Neural cell (in vitro differentiated cells): ENCODE data around the gene SYT1. TPM values are rescaled to one million over a fixed set of nuclear protein-coding genes. Genes with fewer than 3 reads are reported as not detected.

Experiments
- H2AFZ ChIP-seq: fragments of 200-600, 300-800 bp; sonication (generic), shearing (Covaris generic); 2 replicates; pipeline ENCODE4 v1.6.0; 2014; ENCODE audit warnings: low read depth, mild to moderate bottlenecking, antibody characterized with exemption, low read length, moderate library complexity
- H3F3A ChIP-seq: fragments of 200-600 bp; shearing (Covaris generic); 2 replicates; pipeline ENCODE4 v1.6.1; 2016; ENCODE audit warnings: mild to moderate bottlenecking, moderate library complexity, mixed read lengths, antibody characterized with exemption, low read length; ENCODE audit not compliant: insufficient read depth, poor library complexity, severe bottlenecking
- H3K27ac ChIP-seq: fragments of 200-600, 300-800 bp; sonication (generic), shearing (Covaris generic); 2 replicates; pipeline ENCODE4 v1.5.1; 2014; ENCODE audit warnings: mild to moderate bottlenecking, low read length, moderate library complexity
- H3K27me3 ChIP-seq: fragments of 300-800, 200-600 bp; sonication (generic), shearing (Covaris generic); 2 replicates; pipeline ENCODE4 v1.6.0; 2014; ENCODE audit warnings: mild to moderate bottlenecking, low read depth, low read length, moderate library complexity; ENCODE audit not compliant: insufficient read depth
- H3K36me3 ChIP-seq: fragments of 300-800, 200-600 bp; sonication (generic), shearing (Covaris generic); 2 replicates; pipeline ENCODE4 v1.5.1; 2014; ENCODE audit warnings: mild to moderate bottlenecking, antibody characterized with exemption, low read length, moderate library complexity; ENCODE audit not compliant: insufficient read depth
- H3K4me2 ChIP-seq: fragments of 300-800, 200-600 bp; sonication (generic), shearing (Covaris generic); 2 replicates; pipeline ENCODE4 v1.6.0; 2014; ENCODE audit warnings: mild to moderate bottlenecking, low read length
- H3K4me3 ChIP-seq: fragments of 300-800, 200-600 bp; sonication (generic), shearing (Covaris generic); 2 replicates; pipeline ENCODE4 v1.5.1; 2014; ENCODE audit warnings: mild to moderate bottlenecking, low read length, moderate library complexity
- H3K79me2 ChIP-seq: fragments of 200-600 bp; shearing (Covaris generic); replicated peaks from 2 replicates; pipeline ENCODE4 v1.6.0; 2014; ENCODE audit warnings: mild to moderate bottlenecking, low read length, moderate library complexity; ENCODE audit not compliant: insufficient read depth
- H3K9ac ChIP-seq: fragments of 300-800, 200-600 bp; sonication (generic), shearing (Covaris generic); 2 replicates; pipeline ENCODE4 v1.6.1; 2016; ENCODE audit warnings: mild to moderate bottlenecking, low read length, mixed read lengths
- H3K9me2 ChIP-seq: fragments of 200-600 bp; shearing (Covaris generic); 2 replicates; pipeline ENCODE4 v1.6.1; 2016; ENCODE audit warnings: mild to moderate bottlenecking, low read length, mixed read lengths; ENCODE audit not compliant: insufficient read depth
- H3K9me3 ChIP-seq: fragments of 200-600, 300-800 bp; sonication (generic), shearing (Covaris generic); 2 replicates; pipeline ENCODE4 v1.6.1; 2016; ENCODE audit warnings: mild to moderate bottlenecking, mixed run types, low read length, moderate library complexity, mixed read lengths
- H4K20me1 ChIP-seq: fragments of 200-600 bp; shearing (Covaris generic); 2 replicates; pipeline ENCODE4 v1.6.1; 2016; ENCODE audit warnings: mild to moderate bottlenecking, mixed run types; ENCODE audit not compliant: insufficient read depth
- EP300 ChIP-seq: fragments of 450-650 bp; conservative IDR thresholded peaks from 2 replicates; pipeline ENCODE4 v1.6.1; 2014; ENCODE audit warnings: antibody characterized with exemption, mild to moderate bottlenecking, moderate library complexity; ENCODE audit not compliant: poor library complexity, severe bottlenecking
- EZH2 ChIP-seq: fragments of 200-600, 300-800 bp; shearing (Covaris generic), sonication (generic); IDR thresholded peaks from 2 replicates; pipeline ENCODE4 v1.6.1; 2014; ENCODE audit warnings: antibody characterized with exemption, low read length, borderline replicate concordance, mild to moderate bottlenecking; ENCODE audit not compliant: insufficient read depth, poor library complexity, severe bottlenecking
- MXI1 ChIP-seq: fragments of 450-650 bp; conservative IDR thresholded peaks from 2 replicates; pipeline ENCODE4 v1.6.1; 2014; ENCODE audit warnings: antibody characterized with exemption, mild to moderate bottlenecking; ENCODE audit not compliant: poor library complexity, severe bottlenecking
- POLR2AphosphoS5 ChIP-seq: IDR thresholded peaks from 2 replicates; pipeline ENCODE4 v1.6.1; 2012
- RAD21 ChIP-seq: fragments of 450-650 bp; conservative IDR thresholded peaks from 2 replicates; pipeline ENCODE4 v1.6.1; 2014; ENCODE audit warnings: antibody characterized with exemption, mild to moderate bottlenecking, moderate library complexity
- SMC3 ChIP-seq: fragments of 450-650 bp; conservative IDR thresholded peaks from 2 replicates; pipeline ENCODE4 v1.6.1; 2014; ENCODE audit warnings: antibody characterized with exemption, mild to moderate bottlenecking, moderate library complexity; ENCODE audit not compliant: poor library complexity
- TAF1 ChIP-seq: IDR thresholded peaks from 2 replicates; pipeline ENCODE4 v1.6.1; 2012; ENCODE audit warnings: low read depth
- polyA plus RNA-seq: library from polyadenylated mRNA; depleted of rRNA; stranded (reverse); fragments of >200 nt; gene quantifications from 2 replicates; pipeline ENCODE4 v1.2.3, GENCODE V29; 2014
- TF ChIP-seq, protein P1 (sequence below): fragments of 450-650 bp; IDR thresholded peaks from 2 replicates; pipeline ENCODE4 v1.5.1; 2014; ENCODE audit warnings: antibody characterized with exemption, mild to moderate bottlenecking, moderate library complexity; ENCODE audit not compliant: poor library complexity, severe bottlenecking
- TF ChIP-seq, protein P2 (sequence below): IDR thresholded peaks from 2 replicates; pipeline ENCODE4 v1.6.1; 2012; ENCODE audit warnings: borderline replicate concordance

SYT1 gene
- polyA plus RNA-seq, 1 donor from 2014 or later: 103 TPM

DNA sequence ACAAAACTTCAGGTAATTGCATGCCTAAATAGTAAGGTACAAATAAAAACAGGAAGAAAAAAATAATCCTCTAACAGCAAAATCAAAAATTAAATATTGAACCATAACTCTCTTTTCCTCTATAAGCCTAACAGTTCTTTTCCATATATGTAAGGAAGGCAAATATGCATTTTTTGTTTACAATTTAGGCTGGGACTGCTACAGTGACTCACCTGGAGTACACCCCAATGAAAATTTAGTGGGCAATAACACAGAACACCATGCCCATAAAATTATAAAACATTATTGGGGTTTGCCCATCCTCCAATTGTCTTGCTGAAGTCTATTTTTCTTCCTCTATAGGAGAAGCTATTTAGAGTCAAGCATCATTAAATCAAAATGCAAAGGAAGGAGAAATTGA, 549.2 kb downstream of the SYT1 start:
- H3K79me2 ChIP-seq: no peaks in the 10 kb centered on the region
- no peak overlapping the region for H3K27ac ChIP-seq
- H2AFZ ChIP-seq: no peak overlapping the region
- no peak overlapping the region for H3K4me3 ChIP-seq
- H3K36me3 ChIP-seq: no peaks in the 10 kb centered on the region
- TF ChIP-seq MXI1 (no peak), EP300 (no peak), POLR2AphosphoS5 (no peak), EZH2 (no peak), TAF1 (no peak), RAD21 (no peak), SMC3 (no peak)
- TF ChIP-seq, protein P1, sequence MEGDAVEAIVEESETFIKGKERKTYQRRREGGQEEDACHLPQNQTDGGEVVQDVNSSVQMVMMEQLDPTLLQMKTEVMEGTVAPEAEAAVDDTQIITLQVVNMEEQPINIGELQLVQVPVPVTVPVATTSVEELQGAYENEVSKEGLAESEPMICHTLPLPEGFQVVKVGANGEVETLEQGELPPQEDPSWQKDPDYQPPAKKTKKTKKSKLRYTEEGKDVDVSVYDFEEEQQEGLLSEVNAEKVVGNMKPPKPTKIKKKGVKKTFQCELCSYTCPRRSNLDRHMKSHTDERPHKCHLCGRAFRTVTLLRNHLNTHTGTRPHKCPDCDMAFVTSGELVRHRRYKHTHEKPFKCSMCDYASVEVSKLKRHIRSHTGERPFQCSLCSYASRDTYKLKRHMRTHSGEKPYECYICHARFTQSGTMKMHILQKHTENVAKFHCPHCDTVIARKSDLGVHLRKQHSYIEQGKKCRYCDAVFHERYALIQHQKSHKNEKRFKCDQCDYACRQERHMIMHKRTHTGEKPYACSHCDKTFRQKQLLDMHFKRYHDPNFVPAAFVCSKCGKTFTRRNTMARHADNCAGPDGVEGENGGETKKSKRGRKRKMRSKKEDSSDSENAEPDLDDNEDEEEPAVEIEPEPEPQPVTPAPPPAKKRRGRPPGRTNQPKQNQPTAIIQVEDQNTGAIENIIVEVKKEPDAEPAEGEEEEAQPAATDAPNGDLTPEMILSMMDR: no peak
- TF ChIP-seq, protein P2, sequence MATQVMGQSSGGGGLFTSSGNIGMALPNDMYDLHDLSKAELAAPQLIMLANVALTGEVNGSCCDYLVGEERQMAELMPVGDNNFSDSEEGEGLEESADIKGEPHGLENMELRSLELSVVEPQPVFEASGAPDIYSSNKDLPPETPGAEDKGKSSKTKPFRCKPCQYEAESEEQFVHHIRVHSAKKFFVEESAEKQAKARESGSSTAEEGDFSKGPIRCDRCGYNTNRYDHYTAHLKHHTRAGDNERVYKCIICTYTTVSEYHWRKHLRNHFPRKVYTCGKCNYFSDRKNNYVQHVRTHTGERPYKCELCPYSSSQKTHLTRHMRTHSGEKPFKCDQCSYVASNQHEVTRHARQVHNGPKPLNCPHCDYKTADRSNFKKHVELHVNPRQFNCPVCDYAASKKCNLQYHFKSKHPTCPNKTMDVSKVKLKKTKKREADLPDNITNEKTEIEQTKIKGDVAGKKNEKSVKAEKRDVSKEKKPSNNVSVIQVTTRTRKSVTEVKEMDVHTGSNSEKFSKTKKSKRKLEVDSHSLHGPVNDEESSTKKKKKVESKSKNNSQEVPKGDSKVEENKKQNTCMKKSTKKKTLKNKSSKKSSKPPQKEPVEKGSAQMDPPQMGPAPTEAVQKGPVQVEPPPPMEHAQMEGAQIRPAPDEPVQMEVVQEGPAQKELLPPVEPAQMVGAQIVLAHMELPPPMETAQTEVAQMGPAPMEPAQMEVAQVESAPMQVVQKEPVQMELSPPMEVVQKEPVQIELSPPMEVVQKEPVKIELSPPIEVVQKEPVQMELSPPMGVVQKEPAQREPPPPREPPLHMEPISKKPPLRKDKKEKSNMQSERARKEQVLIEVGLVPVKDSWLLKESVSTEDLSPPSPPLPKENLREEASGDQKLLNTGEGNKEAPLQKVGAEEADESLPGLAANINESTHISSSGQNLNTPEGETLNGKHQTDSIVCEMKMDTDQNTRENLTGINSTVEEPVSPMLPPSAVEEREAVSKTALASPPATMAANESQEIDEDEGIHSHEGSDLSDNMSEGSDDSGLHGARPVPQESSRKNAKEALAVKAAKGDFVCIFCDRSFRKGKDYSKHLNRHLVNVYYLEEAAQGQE: no peak
- H3K9me3 ChIP-seq: no peaks in the 10 kb centered on the region
- no peaks in the 10 kb centered on the region for H3K9me2 ChIP-seq
- no peaks in the 10 kb centered on the region for H4K20me1 ChIP-seq
- H3F3A ChIP-seq: no peaks in the 10 kb centered on the region
- no peaks in the 10 kb centered on the region for H3K27me3 ChIP-seq
- H3K9ac ChIP-seq: no peak overlapping the region
- no peak overlapping the region for H3K4me2 ChIP-seq

DNA sequence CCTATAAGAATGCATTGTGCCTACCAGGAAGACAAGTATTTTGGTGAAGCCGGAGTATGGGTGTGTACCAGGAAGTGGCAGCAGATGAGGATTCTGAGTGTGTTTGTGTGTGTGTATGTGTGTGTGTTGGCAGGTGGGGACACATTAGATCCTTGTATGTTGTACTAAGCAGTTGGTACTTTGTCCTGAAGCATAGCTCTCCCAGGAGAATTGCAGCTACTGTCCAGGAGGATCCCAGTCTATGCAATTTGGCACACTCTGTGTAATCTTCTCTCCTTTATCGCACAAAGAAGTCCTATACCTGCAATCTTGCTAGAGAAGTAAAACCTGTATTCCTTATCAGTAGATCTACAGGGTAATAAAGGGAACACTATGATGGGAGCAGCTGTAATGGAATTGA, 549.7 kb downstream of the SYT1 start:
- TF ChIP-seq POLR2AphosphoS5 (no peak), TAF1 (no peak), SMC3 (no peak), EP300 (no peak), RAD21 (no peak), MXI1 (no peak), EZH2 (no peak)
- TF ChIP-seq, protein P1: no peak
- TF ChIP-seq, protein P2: no peak
- no peaks in the 10 kb centered on the region for H3K27me3 ChIP-seq
- H2AFZ ChIP-seq: no peak overlapping the region
- no peaks in the 10 kb centered on the region for H3K9me2 ChIP-seq
- no peak overlapping the region for H3K27ac ChIP-seq
- H3K4me3 ChIP-seq: no peak overlapping the region
- H3K36me3 ChIP-seq: no peaks in the 10 kb centered on the region
- no peaks in the 10 kb centered on the region for H4K20me1 ChIP-seq
- no peaks in the 10 kb centered on the region for H3K79me2 ChIP-seq
- no peak overlapping the region for H3K9ac ChIP-seq
- no peaks in the 10 kb centered on the region for H3F3A ChIP-seq
- H3K9me3 ChIP-seq: no peaks in the 10 kb centered on the region
- no peak overlapping the region for H3K4me2 ChIP-seq
